CD4-positive, alpha-beta T cell treated with Interleukin-6 for 4 hours (primary cell): ENCODE measurements around the gene NRBP1.
A peak's percentile ranks its signal among the peaks of the same experiment; 100 is the strongest.

Experiments used
- DNase-seq: peaks from one replicate; pipeline ENCODE4 v3.0.0-alpha.2; 2020; ENCODE audit warnings: mixed read lengths

NRBP1 gene

DNA sequence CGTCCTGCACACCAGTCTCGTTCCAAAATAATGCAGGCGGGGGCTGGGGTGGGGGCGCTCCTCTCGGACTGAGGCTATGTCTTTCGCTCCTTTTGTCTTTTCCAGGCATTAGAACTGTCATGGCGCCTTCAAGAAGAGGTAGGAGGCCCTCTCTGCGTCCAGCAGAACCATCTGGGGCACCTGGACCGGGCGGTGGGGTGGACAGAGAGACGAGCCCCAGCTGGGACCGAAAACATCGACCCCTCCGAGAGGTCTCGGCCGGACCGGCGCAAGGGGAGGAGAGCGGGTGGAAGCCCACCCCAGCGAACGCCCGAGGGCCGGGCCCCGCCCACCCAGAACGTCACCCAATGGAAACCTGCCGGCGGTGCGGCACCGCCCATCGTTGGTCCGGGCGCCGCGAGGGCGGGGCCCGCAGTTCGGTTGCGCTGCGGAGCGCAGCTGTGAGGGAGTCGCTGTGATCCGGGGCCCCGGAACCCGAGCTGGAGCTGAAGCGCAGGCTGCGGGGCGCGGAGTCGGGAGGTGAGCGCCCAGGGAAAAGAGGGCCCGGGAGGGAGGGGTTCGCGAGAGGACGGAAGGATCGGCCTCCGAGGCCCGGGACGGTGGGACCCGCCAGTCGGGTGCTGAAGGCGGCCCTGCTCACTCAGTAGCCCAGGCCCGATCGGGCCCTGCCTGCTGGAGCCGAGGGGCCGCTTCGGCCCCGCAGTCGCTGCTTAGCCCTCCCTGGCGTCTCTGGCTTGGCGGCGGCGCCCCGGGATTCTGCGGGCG is at the start of gene NRBP1:
NRBP1 (plus strand) TSS at position 419 of the 765 bp plus-strand sequence. CDS start 4,643 bp downstream, outside the sequence.
- DNase-seq, result peak; percentile 95

DNA sequence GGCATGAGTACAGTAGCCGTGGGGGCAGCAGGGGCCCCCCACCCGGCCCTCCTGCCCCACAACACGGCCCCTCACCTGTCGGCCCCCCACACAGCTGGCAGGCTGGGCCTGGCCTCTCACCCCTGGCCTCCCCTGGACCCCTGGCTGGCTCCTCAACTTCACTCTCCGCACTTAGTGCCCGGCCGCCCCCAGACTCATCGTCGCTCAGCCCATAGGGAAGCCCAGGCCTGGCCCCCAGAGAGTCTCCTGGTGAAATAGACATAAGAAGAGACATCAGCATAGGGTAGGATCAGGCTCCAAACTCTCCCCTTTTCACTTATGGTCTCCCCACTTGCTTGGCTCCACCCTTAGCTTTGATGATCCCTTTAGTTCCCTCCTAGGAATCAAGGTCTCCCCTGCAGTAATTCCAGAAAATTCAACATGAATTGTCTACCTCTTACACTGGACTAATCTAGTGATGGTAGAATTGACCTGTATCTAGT is 49.6 kb upstream of the NRBP1 start:
- no peak for DNase-seq

DNA sequence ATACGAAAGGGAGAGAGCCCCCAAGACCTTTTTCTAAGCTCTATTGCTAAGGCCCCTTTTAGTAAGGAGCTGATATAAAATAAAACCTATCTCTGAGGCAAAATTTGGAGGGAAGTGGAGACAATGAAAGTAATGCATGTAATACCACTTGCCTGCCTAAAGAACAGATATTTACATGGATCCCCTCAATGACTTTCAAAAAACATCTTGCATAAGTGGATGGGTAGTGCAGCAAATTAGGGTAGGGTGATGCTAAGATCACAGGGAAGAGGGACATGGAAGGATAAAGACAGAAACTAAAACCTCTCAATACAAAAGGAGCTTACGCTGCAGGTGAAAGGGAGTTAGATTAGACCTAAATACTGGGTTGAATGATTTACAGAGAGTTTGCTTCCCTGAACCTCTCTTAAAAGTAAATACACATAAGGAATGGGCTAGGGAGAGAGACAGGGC is 49.0 kb upstream of the NRBP1 start:
- DNase-seq, result no peak

- DNase-seq, result peak; percentile 61
These were observed 48.4 kb upstream of the NRBP1 start for GRCh38 chr2:27379836-27380625.

GRCh38 chr2:27380626-27381545 is 47.5 kb upstream of the NRBP1 start, which contains the start of gene ZNF513:
TSS of gene ZNF513 (minus strand) at chr2:27380734. CDS start at chr2:27380526, 208 bp downstream.
- peak; percentile 92 for DNase-seq

- DNase-seq, result no peak
These were observed 46.8 kb upstream of the NRBP1 start for GRCh38 chr2:27381577-27382181.

GRCh38 chr2:27390822-27391679 is 37.4 kb upstream of the NRBP1 start:
- DNase-seq, result no peak

DNA sequence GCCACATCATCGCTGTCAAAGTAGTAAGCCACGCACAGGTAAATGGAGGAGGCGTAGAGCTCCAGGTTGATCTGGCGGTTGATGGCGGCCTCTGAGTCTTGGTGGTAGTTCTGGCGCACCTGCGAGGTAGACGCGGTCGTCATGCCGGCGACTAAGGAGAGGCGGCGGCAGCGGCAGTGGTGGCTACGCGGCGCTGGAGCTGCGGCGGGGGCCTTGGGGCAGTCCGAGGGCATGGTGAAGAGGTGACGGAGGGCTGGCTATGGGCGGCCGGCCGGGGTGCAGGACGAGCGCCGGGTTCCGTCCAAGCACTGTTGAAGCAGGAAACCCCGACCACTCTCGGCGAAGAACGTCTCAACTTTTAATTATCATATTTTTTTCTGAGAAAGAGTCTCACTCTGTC is 35.2 kb upstream of the NRBP1 start:
- no peak for DNase-seq

DNA sequence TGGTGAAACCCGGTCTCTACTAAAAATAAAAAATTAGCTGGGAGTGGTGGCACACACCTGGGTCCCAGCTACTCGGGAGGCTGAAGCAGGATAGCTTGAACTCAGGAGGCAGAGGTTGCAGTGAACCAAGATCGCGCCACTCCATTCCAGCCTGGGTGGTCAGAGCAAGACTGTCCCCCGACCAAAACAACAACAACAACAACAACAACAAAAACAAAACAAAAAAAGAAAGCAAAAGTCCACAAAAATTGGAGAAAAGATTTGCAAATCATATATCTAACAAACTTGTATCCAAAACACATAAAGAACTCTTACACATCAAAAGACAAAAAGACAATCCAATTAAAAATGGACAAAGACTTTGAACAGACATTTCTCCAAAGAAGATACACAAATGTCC is 29.5 kb upstream of the NRBP1 start:
- no peak for DNase-seq

DNA sequence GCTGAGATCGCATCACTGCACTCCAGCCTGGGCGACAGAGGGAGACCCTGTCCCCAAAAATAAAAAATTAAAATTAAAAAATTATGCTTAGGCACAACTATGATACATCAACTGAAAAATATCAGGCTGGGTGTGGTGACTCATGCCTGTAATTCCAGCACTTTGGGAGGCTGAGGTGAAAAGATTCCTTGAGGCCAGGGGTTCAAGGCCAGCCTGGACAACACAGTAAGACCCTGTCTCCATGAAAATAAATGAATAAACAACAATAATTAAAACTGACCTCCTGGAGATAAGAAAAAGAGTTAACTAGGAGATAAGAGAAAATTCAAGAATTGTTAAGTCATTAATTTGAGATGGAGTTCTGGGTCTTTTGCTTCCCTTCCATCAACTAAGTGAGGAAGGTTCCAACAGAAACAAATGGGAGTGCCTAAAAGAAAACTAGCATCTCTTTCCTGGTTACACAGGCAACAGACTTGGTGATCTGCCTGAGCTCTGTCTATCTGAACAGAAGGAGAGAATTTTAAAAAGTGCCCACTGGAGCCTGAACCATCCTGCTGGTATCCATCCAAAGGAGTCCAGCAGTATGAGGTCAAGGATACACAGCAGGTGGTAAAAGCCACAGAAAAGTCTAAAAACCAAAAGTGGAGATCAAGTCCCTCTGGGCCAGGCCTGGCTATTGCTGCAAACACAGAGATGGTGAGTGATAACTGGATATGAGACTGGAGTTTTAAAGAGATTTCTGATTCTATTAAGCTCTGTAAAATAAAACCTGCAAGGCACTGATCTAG is 27.9 kb upstream of the NRBP1 start:
- DNase-seq, result no peak

DNA sequence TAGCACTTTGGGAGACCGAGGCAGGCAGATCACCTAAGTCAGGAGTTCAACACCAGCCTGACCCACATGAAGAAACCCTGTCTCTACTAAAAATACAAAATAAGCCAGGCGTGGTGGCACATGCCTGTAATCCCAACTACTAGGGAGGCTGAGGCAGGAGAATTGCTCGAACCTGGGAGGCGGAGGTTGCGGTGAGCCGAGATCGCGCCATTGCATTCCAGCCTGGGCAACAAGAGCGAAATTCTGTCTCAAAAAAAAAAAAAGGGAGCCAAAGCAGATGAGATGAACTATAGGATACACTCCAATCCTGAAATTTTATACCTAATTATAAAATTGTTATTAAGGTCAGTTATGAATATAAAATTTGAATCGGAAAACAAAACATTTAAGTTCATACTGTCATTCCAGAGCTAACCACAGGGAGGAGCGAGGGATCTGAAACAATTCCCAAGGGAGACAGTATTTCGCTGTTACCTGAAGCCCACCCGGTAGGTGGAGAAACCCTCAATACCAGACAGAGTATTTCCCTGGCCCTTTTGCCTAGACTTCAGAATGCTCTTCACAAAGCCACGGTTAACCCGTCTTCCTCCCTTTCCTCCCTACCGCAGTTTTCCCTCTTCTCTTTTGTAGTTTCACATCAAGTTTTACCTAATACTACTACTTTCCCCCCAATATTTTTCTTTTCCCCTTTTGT is 20.5 kb upstream of the NRBP1 start:
- no peak for DNase-seq

DNA sequence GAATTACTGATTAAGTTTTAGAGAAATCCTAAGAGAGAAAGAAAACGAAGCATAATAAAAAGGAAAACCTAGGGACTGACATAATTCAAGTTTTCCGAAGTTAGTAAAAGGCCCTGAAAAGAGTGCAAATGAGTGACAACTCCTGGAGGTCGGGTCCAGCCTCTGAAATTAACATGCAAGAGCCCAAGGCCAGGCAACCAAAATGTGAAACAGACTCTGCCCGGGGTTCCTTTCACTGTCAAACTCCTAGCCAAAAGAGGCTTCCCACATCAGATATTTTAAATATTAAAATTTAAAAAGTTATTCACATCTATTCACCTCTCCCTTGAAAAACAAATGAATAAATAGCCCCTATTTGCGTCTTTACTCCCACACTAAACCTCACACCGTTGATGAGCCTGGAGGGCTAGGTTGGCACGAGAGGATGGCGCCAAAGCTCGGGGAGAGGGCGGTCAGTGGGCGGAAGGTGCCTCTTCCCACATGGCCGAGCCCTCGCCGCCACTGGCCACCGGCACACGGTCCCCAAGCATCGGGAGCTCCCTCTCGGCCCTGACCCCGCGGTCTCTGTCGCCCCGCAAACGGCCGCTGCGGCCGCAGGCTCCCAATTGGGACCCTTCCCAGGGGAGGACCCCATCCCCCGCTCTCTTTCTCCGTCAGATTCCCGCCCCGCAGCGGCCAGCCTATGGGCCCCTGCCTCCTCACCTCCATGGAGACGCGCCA is 19.7 kb upstream of the NRBP1 start:
- DNase-seq, result no peak

GRCh38 chr2:27409321-27410073 is 18.9 kb upstream of the NRBP1 start, which contains the start of gene PPM1G:
TSS of gene PPM1G (minus strand) at chr2:27409591. CDS start at chr2:27409422, 169 bp downstream.
- peak; percentile 98 for DNase-seq

DNA sequence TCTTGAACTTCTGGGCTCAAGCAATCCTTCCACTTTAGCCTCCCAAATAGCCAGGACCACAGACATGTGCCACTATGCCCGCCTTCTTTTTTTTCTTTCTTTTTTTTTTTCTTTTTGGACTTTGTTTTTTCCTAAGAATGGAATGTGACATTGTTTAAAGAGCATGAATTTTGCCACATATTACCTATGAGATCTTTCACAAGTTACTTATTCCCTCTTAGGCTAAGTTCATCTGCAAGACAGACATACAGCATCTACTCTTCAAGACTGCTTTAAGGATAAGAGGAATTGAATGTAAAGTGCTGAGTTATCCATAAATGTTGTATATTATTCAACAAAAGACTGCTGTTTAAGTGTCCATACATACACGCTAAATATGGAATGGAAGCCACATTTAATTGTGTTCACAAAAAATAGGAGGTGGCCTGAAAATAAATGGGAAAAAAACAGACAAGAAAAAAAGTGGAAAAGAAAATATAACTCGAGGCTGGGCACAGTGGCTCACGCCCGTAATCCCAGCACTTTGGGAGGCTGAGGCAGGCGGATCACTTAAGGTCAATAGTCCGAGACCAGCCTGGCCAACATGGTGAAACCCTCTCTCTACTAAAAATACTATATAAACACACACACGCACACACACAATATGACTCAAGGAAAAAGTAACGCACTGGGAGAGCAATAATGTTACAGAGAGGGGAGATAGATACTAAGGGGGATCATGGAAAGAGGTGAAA is 15.8 kb upstream of the NRBP1 start:
- DNase-seq, result no peak

DNA sequence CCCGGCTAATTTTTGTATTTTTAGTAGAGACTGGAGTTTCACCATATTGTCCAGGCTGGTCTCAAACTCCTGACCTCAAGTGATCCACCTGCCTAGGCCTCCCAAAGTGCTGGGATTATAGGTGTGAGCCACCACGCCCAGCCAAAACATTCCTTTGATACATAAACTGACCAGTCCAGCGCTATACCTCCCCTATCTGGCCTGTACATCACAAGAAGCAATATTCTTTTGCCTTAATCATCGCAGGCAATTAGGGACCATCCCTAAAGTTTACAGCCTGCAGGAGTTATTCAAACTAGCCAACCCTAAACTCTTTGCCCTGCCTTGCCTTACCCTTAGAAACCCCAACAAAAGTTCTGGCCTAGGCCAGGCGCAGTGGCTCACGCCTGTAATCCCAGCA is 12.3 kb upstream of the NRBP1 start:
- no peak for DNase-seq

DNA sequence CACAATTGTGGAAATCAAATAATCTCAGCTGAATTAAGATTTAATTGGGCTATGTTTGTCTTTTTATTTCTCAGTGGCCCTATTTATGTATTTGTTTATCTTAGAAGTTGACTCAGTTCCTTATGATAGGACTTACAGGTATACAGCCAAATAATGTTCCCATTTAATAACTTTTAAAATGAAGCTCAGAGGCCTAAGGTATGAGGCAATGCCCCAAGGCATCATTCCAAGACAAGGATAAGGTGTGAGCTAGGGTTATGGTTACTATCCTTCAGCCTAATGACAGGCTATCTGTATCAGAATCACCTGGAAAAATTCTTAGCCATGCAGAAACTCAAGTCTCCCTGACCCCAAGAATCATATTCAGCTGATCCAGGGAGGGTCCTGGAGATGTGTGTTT is 7.4 kb upstream of the NRBP1 start:
- DNase-seq, result no peak

DNA sequence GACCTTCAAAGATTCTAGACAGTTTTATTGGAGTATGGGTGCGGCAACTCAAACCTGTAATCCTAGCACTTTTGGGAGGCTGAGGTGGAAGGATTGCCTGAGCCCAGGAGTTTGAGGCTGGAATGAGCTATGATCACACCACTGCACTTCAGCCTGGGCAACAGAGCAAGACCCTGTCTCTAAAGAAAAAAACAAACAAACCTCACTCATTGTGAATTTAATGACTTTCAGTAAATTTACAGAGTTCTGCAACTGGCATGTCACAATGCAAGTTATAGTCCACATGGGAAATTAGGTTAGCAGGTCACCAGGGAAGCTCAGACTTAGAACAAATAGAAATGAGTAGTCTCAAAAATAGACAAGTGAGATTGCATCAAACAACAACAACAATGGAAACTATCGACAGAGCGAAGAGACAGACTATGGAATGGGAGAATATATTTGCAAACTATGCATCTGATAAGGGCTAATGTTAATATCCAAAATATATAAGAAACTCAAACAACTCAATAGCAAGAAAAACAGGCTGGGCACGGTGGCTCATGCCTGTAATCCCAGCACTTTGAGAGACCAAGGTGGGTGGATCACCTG is 6.7 kb upstream of the NRBP1 start:
- DNase-seq, result no peak
